ENCODE results near the gene NRG2. TPM values are rescaled to one million over a fixed set of nuclear protein-coding genes. Genes with fewer than 3 reads are reported as not detected.
A peak's percentile ranks its signal among the peaks of the same experiment; 100 is the strongest.

Gene NRG2
- total and polyA plus RNA-seq, 8 donors: 1.2 to 5.2 (median 3.0) TPM

DNA sequence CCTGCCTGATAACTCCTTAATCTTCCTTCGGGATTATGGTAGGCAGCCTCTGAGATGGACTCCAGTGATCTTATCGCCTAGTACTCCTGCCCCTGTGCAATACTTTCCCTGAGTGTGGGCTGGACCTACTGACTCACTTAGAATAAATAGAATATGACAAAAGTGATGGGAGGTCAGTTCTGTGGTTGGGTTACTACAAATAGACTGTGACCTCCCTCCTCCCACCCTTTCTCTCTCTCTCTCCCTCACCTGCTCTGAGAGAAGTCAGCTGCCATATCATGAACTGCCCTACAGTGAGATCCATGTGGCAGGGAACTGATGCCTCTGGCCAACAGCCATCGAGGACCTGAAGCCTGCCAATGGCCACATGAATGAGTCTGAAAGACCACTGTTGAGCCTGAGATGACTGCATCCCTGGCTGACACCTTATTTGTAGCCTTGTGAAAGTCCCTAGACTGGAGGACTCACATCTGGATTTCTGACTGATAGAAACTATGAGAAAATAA is 31.7 kb downstream of the NRG2 start:
- 57 to 62% methylated on average over 3 of the region's 3 CpGs for WGBS, 2 donors
- TF ChIP-seq CTCF (IDR thresholded peaks at IDR 0.05): no peak
- Histone ChIP-seq H3K4me1 (no peaks in the 10 kb centered on the region), H3K36me3 (no peaks in the 10 kb centered on the region), H3K27me3 (no peaks in the 10 kb centered on the region), H3K27ac (no peak overlapping the region), H3K4me3 (no peak overlapping the region), H3K9me3 (no peaks in the 10 kb centered on the region)
- ATAC-seq (peak; percentile 57 to 84 (median 80)), FAIRE-seq (no peak), DNase-seq (peak in 3 of 6 donors; percentile 8 to 25 (median 17))
- intact Hi-C loops (cut with DNase I): no loop called here

GRCh38 chr5:140010798-140011197 is 32.3 kb downstream of the NRG2 start:
- DNase-seq: no peak
- H3K27ac ChIP-seq: no peak overlapping the region
- 72 to 81% methylated on average over 3 of the region's 3 CpGs for WGBS, 2 donors
- no peak overlapping the region for H3K4me3 ChIP-seq
- no peak for FAIRE-seq
- H3K4me1 ChIP-seq: no peaks in the 10 kb centered on the region
- intact Hi-C loops (cut with DNase I): no loop called here
- no peaks in the 10 kb centered on the region for H3K36me3 ChIP-seq
- ATAC-seq: no peak
- no peaks in the 10 kb centered on the region for H3K27me3 ChIP-seq
- H3K9me3 ChIP-seq: no peaks in the 10 kb centered on the region
- TF ChIP-seq CTCF (IDR thresholded peaks at IDR 0.05): no peak

DNA sequence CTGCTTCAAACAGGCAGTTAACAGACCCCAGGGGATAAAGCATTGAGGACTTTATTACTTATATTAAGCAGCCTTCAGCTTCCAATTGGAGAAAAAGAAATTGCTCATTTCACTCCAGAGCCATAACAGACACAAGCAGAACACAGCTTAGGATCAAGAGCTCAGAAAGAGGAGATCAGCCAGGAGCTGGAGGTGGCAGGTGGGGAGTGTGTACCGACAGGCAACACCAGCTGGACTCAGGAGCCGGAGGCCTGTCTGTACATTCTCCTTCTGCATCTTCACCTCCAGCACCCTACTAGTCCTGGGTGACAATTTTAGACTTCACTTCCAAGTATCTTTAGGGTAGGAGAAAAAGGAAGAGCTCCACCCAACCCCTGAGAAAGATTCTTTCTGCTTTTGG is 35.8 kb downstream of the NRG2 start:
- no peaks in the 10 kb centered on the region for H3K36me3 ChIP-seq
- H3K9me3 ChIP-seq: no peaks in the 10 kb centered on the region
- no peaks in the 10 kb centered on the region for H3K27me3 ChIP-seq
- TF ChIP-seq CTCF (IDR thresholded peaks at IDR 0.05): no peak
- no peak for ATAC-seq
- H3K4me1 ChIP-seq: no peaks in the 10 kb centered on the region
- no peak overlapping the region for H3K4me3 ChIP-seq
- 92 to 96% methylated on average over 2 of the region's 2 CpGs for WGBS, 2 donors
- no peak for FAIRE-seq
- no peak for DNase-seq
- H3K27ac ChIP-seq: no peak overlapping the region
- intact Hi-C loops (cut with DNase I): no loop called here

DNA sequence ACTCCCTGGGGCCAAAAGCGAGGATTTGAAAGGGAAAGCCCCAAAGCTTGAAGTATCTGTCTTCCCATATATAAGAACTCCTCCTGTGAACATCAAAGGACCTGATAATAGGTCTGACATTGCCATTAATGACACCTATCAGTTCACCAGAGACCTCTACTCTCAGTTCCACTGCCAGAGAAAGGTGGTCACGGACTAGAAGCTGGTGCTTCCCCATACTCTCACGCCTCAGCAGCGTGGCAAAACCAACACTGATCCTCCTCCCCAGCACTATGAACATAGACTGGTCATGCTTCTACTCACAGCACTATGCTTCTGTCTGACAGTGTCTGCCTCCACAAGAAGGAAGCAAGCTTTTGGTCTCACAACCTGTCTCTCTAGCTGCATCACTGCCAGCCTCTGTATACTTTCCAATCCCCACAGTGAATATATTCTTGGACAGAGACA is 37.9 kb downstream of the NRG2 start:
- H3K4me3 ChIP-seq: no peak overlapping the region

More for the DNA sequence above, 37.9 kb downstream of the NRG2 start:
- Histone ChIP-seq H3K4me1 (peaks cover 0 to under 1% (median 0%) of the 10 kb centered on the region in 3 donors), H3K27me3 (no peaks in the 10 kb centered on the region), H3K27ac (no peak overlapping the region), H3K36me3 (no peaks in the 10 kb centered on the region), H3K9me3 (no peaks in the 10 kb centered on the region)
- TF ChIP-seq CTCF (IDR thresholded peaks at IDR 0.05): no peak
- ATAC-seq (no peak), DNase-seq (no peak), FAIRE-seq (no peak)
- intact Hi-C loops (cut with DNase I): no loop called here
- 90 to 93% methylated on average over 4 of the region's 4 CpGs for WGBS, 2 donors

All from pancreas (tissue), 10 donors.